ENCODE data around the gene FCHSD1. TPM values are rescaled to one million over a fixed set of nuclear protein-coding genes. Genes with fewer than 3 reads are reported as not detected.

The FCHSD1 gene
- total RNA-seq, 1 donor from 2014 or later: 28.6 TPM

DNA sequence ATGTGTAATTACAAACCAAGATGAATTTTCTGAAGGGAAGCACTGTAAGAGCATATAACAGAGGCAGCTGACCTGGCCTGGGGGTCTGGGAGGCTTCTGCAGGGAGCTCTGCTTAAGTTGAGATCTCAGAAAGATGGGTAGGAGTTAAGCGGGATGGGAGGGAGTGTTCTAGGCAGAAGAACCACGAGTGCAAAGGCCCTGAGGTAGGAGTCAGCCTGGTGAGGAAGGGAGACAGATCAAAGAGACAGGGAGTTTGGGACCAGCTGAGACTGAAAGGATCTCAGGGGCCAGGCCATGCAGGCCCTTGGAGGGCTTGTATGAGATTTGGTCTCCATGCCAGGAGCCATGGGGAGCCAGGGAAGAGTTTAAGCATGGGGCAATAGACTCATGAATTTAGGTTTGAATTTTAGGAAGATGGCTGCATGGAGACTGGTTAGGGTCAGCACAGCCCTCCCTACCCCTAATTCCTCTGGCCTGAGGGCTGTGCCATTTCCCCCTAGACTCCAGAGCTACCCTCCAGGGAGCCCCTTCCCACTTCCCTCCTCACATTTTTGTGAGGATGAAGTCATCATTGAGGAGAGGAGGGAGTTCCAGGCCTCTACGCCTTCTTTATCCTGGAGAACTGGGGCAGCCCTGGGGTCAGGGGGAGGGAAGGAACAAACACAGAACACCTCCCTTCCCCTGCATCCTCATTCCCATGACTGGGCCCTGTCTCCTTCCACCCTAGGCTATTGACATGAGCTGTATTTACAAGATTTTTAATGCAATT lies 35.6 kb upstream of the FCHSD1 start:
- Mint-ChIP-seq H3K36me3 (ENCODE audit: unreplicated experiment) (no peaks in the 10 kb centered on the region), H3K4me3 (ENCODE audit: unreplicated experiment) (no peak overlapping the region), H3K27ac (ENCODE audit: unreplicated experiment) (no peak overlapping the region), H3K9me3 (ENCODE audit: unreplicated experiment) (no peaks in the 10 kb centered on the region), H3K4me1 (ENCODE audit: unreplicated experiment) (peaks cover 2% of the 10 kb centered on the region), H3K27me3 (ENCODE audit: unreplicated experiment) (peaks cover 21% of the 10 kb centered on the region)
- TF ChIP-seq, protein P1, sequence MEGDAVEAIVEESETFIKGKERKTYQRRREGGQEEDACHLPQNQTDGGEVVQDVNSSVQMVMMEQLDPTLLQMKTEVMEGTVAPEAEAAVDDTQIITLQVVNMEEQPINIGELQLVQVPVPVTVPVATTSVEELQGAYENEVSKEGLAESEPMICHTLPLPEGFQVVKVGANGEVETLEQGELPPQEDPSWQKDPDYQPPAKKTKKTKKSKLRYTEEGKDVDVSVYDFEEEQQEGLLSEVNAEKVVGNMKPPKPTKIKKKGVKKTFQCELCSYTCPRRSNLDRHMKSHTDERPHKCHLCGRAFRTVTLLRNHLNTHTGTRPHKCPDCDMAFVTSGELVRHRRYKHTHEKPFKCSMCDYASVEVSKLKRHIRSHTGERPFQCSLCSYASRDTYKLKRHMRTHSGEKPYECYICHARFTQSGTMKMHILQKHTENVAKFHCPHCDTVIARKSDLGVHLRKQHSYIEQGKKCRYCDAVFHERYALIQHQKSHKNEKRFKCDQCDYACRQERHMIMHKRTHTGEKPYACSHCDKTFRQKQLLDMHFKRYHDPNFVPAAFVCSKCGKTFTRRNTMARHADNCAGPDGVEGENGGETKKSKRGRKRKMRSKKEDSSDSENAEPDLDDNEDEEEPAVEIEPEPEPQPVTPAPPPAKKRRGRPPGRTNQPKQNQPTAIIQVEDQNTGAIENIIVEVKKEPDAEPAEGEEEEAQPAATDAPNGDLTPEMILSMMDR (IDR thresholded peaks at IDR 0.05): no peak
- no peak for DNase-seq (ENCODE audit: extremely low spot score, unreplicated experiment)

DNA sequence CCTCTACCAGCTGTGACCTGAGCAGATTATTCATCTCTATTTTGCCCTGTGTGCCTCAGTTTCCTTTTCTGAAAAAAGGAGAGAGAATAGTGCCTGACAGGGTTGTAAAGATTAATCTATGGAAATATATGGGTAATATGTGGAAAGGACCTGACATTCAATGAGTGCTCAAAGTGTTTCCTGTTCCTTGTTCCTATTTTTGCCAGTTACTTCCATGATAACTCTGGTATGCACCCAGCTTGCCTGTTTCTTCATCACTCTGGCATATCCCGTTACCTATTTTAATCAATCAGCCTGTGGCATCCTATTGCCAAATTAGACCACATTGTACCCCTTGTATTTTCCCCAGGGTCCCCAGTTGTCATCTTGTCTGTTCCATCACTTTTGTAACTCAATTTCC lies 34.4 kb upstream of the FCHSD1 start:
- H3K27ac Mint-ChIP-seq (ENCODE audit: unreplicated experiment): no peak overlapping the region
- H3K9me3 Mint-ChIP-seq (ENCODE audit: unreplicated experiment): no peaks in the 10 kb centered on the region
- peaks cover 12% of the 10 kb centered on the region for H3K27me3 Mint-ChIP-seq (ENCODE audit: unreplicated experiment)
- no peak overlapping the region for H3K4me3 Mint-ChIP-seq (ENCODE audit: unreplicated experiment)
- DNase-seq (ENCODE audit: extremely low spot score, unreplicated experiment): no peak
- TF ChIP-seq, protein P1 (IDR thresholded peaks at IDR 0.05): no peak
- no peaks in the 10 kb centered on the region for H3K36me3 Mint-ChIP-seq (ENCODE audit: unreplicated experiment)
- H3K4me1 Mint-ChIP-seq (ENCODE audit: unreplicated experiment): peaks cover 7% of the 10 kb centered on the region

DNA sequence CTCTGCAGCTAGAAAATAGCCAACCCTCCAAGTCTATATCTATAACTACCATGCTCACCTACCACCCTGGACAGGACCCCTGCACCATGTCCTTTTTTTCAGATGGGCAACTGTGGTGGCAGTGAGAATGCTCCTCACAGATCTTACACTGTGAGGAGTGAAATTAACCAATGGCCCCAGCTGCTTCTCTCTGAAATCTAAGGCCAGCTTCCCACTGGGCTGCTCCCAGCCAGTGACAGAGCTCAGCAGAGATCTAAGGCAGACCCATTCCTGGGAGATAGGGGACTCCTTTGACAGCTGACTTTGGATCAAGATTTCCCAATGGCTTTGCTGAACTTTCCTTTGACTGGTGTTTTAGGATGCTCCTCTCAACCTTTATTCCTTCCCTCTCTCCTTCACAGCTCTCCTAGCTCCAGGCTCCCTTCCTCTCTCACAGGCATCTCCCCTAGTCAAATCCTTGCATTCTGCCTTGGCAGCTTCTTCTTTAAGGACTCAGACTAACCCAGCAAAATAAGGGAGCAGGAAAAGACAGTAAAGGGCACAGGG lies 32.5 kb upstream of the FCHSD1 start:
- TF ChIP-seq, protein P1 (IDR thresholded peaks at IDR 0.05): no peak
- Mint-ChIP-seq H3K36me3 (ENCODE audit: unreplicated experiment) (no peaks in the 10 kb centered on the region), H3K9me3 (ENCODE audit: unreplicated experiment) (no peaks in the 10 kb centered on the region), H3K4me3 (ENCODE audit: unreplicated experiment) (no peak overlapping the region), H3K27ac (ENCODE audit: unreplicated experiment) (no peak overlapping the region), H3K4me1 (ENCODE audit: unreplicated experiment) (peaks cover 7% of the 10 kb centered on the region), H3K27me3 (ENCODE audit: unreplicated experiment) (no peaks in the 10 kb centered on the region)
- DNase-seq (ENCODE audit: extremely low spot score, unreplicated experiment): no peak

GRCh38 chr5:141681695-141682641 lies 30.8 kb upstream of the FCHSD1 start, which contains the start of gene ARAP3:
TSS of gene ARAP3 (minus strand) at chr5:141682230. CDS start at chr5:141680486, 1,744 bp downstream.
- Mint-ChIP-seq H3K36me3 (ENCODE audit: unreplicated experiment) (no peaks in the 10 kb centered on the region), H3K27me3 (ENCODE audit: unreplicated experiment) (no peaks in the 10 kb centered on the region), H3K27ac (ENCODE audit: unreplicated experiment) (no peak within 1 kb of the TSS), H3K4me3 (ENCODE audit: unreplicated experiment) (peak within 1 kb of the TSS; percentile 56), H3K9me3 (ENCODE audit: unreplicated experiment) (no peaks in the 10 kb centered on the region), H3K4me1 (ENCODE audit: unreplicated experiment) (peaks cover 7% of the 10 kb centered on the region)
- TF ChIP-seq, protein P1 (IDR thresholded peaks at IDR 0.05): no peak
- no peak for DNase-seq (ENCODE audit: extremely low spot score, unreplicated experiment)
